BLaER1 (cell line): ENCODE measurements around the gene SLC7A11.

Experiments
- H3K27ac ChIP-seq: shearing (Covaris generic); formaldehyde crosslinking; 2 replicates; pipeline ENCODE4 v1.8.1; 2022
- H3K27me3 ChIP-seq: shearing (Covaris generic); formaldehyde crosslinking; 2 replicates; pipeline ENCODE4 v1.8.1; 2022
- H3K36me3 ChIP-seq: shearing (Covaris generic); formaldehyde crosslinking; 2 replicates; pipeline ENCODE4 v1.8.1; 2022
- H3K4me1 ChIP-seq: shearing (Covaris generic); formaldehyde crosslinking; 2 replicates; pipeline ENCODE4 v1.8.1; 2022
- H3K4me2 ChIP-seq: shearing (Covaris generic); formaldehyde crosslinking; 2 replicates; pipeline ENCODE4 v1.8.1; 2022
- H3K4me3 ChIP-seq: shearing (Covaris generic); formaldehyde crosslinking; 2 replicates; pipeline ENCODE4 v1.8.1; 2022
- H3K9ac ChIP-seq: shearing (Covaris generic); formaldehyde crosslinking; 2 replicates; pipeline ENCODE4 v1.8.1; 2022
- H3K9me3 ChIP-seq: shearing (Covaris generic); formaldehyde crosslinking; 2 replicates; pipeline ENCODE4 v1.8.1; 2022
- H4K20me1 ChIP-seq: shearing (Covaris generic); formaldehyde crosslinking; 2 replicates; pipeline ENCODE4 v1.8.1; 2022
- Cebpa-rat ChIP-seq: shearing (Covaris generic); IDR thresholded peaks from 2 replicates; pipeline ENCODE4 v1.8.1; 2022

Gene SLC7A11

DNA sequence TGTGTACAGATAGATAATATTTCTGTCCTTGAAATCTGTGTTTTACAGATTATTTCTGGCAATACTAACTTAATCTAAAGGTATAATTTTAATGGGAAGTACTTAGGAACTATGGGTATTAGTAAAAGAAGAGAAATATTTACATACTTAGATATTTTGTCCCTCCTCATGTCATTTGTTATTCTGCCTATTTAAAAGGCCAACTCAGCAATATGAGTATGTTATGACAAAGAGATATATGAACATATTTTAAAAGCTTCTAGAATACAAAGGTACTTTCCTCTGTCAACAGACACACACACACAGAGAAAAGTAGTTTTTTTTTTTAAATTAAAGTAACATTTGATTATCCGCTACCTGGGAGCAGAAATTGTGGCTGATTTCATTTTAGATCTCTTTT is 7.9 kb downstream of the SLC7A11 start:
- no peak for TF ChIP-seq Cebpa-rat
- H3K4me2 ChIP-seq, result no peak overlapping the region
- no peaks in the 10 kb centered on the region for H3K9me3 ChIP-seq
- no peaks in the 10 kb centered on the region for H3K4me1 ChIP-seq
- no peak overlapping the region for H3K9ac ChIP-seq
- no peaks in the 10 kb centered on the region for H4K20me1 ChIP-seq
- H3K4me3 ChIP-seq, result no peak overlapping the region
- no peak overlapping the region for H3K27ac ChIP-seq
- H3K36me3 ChIP-seq, result peaks cover 3% of the 10 kb centered on the region; the same call in 1 of the 2 replicates
- H3K27me3 ChIP-seq, result no peaks in the 10 kb centered on the region

DNA sequence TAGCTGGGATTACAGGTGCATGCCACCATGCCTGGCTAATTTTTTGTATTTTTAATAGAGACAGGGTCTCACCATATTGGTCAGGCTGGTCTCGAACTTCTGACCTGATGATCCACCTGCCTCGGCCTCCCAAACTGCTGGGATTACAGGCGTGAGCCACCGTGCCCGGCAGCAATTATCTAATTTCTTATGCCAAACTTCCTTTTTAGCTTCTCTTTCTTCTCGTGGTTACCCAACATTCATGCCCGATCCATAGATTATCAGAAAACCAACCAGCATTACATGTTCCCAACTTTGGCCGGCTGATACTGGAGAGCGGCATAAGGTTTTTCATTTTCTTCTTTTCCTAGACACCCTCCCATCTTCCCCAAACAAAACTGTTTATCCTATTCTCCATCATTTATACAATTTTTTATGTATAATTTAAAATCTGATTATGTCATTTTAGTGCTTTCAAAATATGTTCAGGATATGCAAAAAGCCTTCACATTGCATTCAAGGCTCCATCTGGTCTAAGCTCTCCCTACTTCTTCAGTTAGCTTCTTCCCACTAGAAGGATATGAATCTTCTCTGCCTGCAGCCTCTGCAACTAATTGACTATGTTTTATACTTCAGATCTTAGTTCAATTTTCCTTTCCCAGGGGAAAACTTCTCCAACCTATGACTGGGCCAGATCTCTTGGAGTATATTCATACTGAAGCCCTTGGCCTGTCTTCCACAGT is 8.7 kb downstream of the SLC7A11 start:
- TF ChIP-seq Cebpa-rat, result no peak
- H3K4me1 ChIP-seq, result no peaks in the 10 kb centered on the region
- H3K9me3 ChIP-seq, result no peaks in the 10 kb centered on the region
- no peaks in the 10 kb centered on the region for H4K20me1 ChIP-seq
- peaks cover 3% of the 10 kb centered on the region; the same call in 1 of the 2 replicates for H3K36me3 ChIP-seq
- no peak overlapping the region for H3K9ac ChIP-seq
- no peak overlapping the region for H3K27ac ChIP-seq
- H3K4me2 ChIP-seq, result no peak overlapping the region
- H3K27me3 ChIP-seq, result no peaks in the 10 kb centered on the region
- no peak overlapping the region for H3K4me3 ChIP-seq

DNA sequence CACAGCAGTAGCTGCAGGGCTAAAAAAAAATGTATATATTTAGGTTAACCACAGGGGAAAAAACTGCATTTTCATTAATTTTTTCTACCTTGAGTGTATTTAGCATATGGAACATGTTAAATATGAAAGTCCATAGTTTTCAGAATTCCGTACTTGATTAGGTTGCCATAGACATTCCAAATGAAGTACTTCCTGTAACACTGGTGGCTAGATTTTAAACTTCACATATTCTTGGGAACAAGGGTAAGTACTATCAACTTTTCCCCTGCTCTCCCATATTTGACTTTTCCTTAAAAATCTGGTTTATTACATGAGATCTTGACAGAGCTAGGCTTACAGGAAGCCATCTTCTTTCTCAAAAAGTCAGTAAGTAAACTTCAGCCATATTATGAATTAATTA is 9.8 kb downstream of the SLC7A11 start:
- Histone ChIP-seq H3K4me3 (no peak overlapping the region), H3K9me3 (no peaks in the 10 kb centered on the region), H3K9ac (no peak overlapping the region), H3K4me2 (no peak overlapping the region), H3K4me1 (no peaks in the 10 kb centered on the region), H3K27ac (no peak overlapping the region), H3K36me3 (peaks cover 3% of the 10 kb centered on the region; the same call in 1 of the 2 replicates), H3K27me3 (no peaks in the 10 kb centered on the region), H4K20me1 (no peaks in the 10 kb centered on the region)
- TF ChIP-seq Cebpa-rat, result no peak

DNA sequence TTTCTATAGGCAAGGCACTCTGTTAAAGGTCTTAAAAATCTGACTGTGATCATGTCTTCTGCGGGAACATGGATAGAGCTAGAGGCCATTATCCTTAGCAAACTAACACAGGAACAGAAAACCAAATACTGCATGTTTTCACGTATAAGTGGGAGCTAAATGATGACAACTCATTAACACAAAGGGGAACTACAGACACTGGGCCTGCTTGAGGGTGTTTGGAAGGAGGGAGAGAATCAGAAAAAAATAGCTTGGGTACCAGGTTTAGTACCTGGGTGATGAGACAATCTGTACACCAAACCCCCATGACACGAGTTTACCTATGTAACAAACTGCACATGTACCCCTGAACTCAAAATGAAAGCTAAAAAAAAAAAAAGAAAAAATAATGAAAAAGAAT is 12.1 kb downstream of the SLC7A11 start:
- peaks cover 3% of the 10 kb centered on the region; the same call in 1 of the 2 replicates for H3K36me3 ChIP-seq
- TF ChIP-seq Cebpa-rat, result no peak
- no peaks in the 10 kb centered on the region for H3K9me3 ChIP-seq
- H3K9ac ChIP-seq, result no peak overlapping the region
- H3K4me1 ChIP-seq, result no peaks in the 10 kb centered on the region
- H4K20me1 ChIP-seq, result no peaks in the 10 kb centered on the region
- H3K27me3 ChIP-seq, result no peaks in the 10 kb centered on the region
- no peak overlapping the region for H3K27ac ChIP-seq
- H3K4me3 ChIP-seq, result no peak overlapping the region
- H3K4me2 ChIP-seq, result no peak overlapping the region

DNA sequence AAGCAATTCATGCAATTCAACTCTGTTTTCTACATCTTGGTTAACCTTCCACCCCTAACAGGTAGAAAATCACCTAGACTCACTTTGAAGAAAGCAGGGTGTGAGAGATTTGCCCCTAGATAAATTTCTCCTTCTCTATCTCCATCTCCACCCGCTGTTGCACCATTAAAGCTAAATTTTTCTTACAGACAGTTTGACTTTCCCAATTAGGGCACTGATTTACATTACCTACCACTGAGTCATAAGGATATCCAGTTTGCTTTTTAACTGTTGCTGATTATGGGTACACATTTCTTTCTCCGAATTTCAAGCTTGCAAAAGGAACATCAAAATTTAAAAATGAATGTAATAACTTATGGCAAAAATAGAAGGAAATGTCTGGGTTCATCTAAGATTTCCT is 13.0 kb downstream of the SLC7A11 start:
- Histone ChIP-seq H3K4me1 (no peaks in the 10 kb centered on the region), H3K27me3 (no peaks in the 10 kb centered on the region), H3K9ac (no peak overlapping the region), H3K36me3 (peaks cover 3% of the 10 kb centered on the region; the same call in 1 of the 2 replicates), H3K27ac (no peak overlapping the region), H4K20me1 (no peaks in the 10 kb centered on the region), H3K4me3 (no peak overlapping the region), H3K9me3 (no peaks in the 10 kb centered on the region), H3K4me2 (no peak overlapping the region)
- TF ChIP-seq Cebpa-rat, result no peak

DNA sequence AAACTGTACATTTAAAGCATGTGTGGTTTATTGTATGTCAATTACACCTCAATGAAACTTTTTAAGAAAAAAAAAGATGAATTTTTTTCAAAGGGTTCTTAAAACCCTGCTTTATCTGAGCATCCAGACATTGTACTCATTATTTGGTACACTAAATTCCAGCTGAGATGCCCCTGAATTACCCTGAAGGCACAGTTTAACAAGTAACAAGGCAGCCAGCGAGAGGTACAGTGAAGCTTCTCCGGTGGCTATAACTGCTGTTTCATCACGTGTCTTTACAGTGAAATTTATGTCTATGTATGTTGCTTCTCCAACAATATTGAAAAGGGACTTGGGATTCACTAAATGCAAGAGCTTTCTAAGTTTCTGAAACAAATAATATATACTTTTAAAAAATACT is 15.8 kb downstream of the SLC7A11 start:
- Histone ChIP-seq H3K9me3 (no peaks in the 10 kb centered on the region), H3K36me3 (peaks cover 3% of the 10 kb centered on the region; the same call in 1 of the 2 replicates), H3K27ac (no peak overlapping the region), H3K27me3 (no peaks in the 10 kb centered on the region), H3K4me3 (no peak overlapping the region), H3K9ac (no peak overlapping the region), H3K4me2 (no peak overlapping the region), H4K20me1 (no peaks in the 10 kb centered on the region), H3K4me1 (no peaks in the 10 kb centered on the region)
- no peak for TF ChIP-seq Cebpa-rat

DNA sequence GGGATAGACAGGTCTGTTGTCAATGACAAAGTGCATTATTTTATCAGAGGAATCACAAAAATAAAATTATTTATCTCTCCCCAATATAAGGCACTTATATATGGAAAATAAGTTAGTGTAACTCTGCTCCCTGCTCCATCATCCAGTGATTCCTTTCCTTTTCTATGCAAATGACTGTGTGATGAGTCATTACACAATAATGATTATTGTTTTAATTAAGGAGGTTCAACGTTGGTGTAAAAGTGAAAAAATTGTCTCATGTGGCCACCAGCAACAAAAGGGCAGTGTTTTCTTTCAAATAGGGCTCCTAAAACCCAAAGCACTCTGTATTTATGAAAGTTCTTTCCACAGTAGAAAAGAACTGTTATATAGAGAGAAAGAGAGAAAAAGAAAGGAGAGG is 16.7 kb downstream of the SLC7A11 start:
- Histone ChIP-seq H3K4me1 (no peaks in the 10 kb centered on the region), H3K9me3 (no peaks in the 10 kb centered on the region), H4K20me1 (no peaks in the 10 kb centered on the region), H3K36me3 (peaks cover 3% of the 10 kb centered on the region; the same call in 1 of the 2 replicates), H3K4me3 (no peak overlapping the region), H3K4me2 (no peak overlapping the region), H3K27me3 (no peaks in the 10 kb centered on the region), H3K27ac (no peak overlapping the region), H3K9ac (no peak overlapping the region)
- no peak for TF ChIP-seq Cebpa-rat

DNA sequence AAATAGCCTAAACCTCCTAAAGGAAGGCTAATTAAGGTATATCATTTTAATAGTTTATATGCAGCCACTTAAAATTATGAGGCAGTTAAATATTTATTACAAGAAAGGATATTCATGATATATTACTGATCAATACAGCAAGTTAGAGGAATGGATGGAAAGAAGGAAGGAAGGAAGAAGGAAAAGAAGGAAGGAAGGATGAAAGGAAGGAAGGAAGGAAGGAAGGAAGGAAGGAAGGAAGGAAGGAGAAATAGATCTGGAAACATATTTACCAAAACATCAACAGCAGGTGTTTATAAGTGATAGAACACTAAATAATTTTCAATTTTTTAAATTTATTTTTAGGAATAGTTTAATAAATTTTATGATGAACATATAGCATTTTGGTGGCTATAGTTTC is 17.5 kb downstream of the SLC7A11 start:
- Histone ChIP-seq H3K4me3 (no peak overlapping the region), H4K20me1 (no peaks in the 10 kb centered on the region), H3K9ac (no peak overlapping the region), H3K9me3 (no peaks in the 10 kb centered on the region), H3K27me3 (no peaks in the 10 kb centered on the region), H3K4me1 (no peaks in the 10 kb centered on the region), H3K36me3 (no peaks in the 10 kb centered on the region), H3K27ac (no peak overlapping the region), H3K4me2 (no peak overlapping the region)
- TF ChIP-seq Cebpa-rat, result no peak

DNA sequence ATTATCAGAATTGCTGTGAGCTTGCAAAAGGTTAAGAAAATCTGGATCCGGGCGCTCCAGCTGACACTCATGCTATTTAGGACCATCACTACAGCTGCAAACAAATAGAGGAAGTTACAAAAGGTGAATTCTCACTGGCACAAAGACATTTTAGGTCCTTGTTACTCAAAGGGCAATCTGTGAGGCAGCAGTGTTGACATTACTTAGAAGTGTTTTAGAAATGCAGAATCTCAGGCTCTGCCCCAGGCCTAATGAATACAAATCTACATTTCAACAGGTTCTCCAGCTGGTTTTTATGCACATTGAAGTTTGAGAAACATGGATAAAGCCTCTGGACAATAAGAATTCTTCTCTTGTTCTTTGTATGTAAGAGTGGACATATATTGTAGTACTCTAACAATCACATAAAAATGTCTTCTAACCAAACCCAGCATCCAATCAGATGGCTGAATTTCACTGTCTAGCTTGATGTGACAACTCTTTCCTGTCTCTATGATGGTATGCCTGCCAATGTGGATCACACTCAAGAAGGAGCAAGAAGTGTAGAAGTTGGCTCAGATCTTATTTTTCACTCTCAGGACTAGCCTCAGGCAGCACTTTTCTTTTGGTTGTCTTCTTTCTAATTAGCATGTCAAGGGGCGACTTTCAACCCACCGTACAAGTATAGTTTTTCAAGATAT is 18.8 kb downstream of the SLC7A11 start:
- Histone ChIP-seq H3K4me1 (no peaks in the 10 kb centered on the region), H3K4me3 (no peak overlapping the region), H3K9me3 (no peaks in the 10 kb centered on the region), H3K4me2 (no peak overlapping the region), H3K27me3 (no peaks in the 10 kb centered on the region), H3K9ac (no peak overlapping the region), H4K20me1 (no peaks in the 10 kb centered on the region), H3K27ac (no peak overlapping the region), H3K36me3 (no peaks in the 10 kb centered on the region)
- no peak for TF ChIP-seq Cebpa-rat

DNA sequence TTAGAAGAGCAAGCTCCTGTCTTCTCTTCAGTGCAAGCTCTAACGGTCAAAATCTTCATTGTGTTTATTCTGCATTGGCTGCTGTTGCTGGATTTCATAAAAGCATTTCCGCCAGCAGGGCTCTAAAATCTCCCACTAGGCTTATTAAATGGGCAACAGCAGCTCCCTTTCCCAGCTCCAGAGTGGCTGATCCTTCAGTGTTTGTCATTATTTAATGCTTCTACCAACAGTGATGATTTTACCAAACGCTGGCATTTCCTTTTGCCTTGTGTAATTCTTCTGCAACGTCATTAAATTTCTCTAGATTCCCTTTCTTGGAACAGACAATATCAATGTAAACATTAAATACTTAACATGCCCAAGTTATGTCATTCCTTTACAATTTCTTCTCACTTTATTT is 20.1 kb downstream of the SLC7A11 start:
- no peak for TF ChIP-seq Cebpa-rat
- Histone ChIP-seq H3K4me3 (no peak overlapping the region), H3K9ac (no peak overlapping the region), H3K4me1 (no peaks in the 10 kb centered on the region), H3K9me3 (no peaks in the 10 kb centered on the region), H3K27ac (no peak overlapping the region), H3K4me2 (no peak overlapping the region), H4K20me1 (no peaks in the 10 kb centered on the region), H3K36me3 (no peaks in the 10 kb centered on the region), H3K27me3 (no peaks in the 10 kb centered on the region)
